Effector memory CD8-positive, alpha-beta T cell (primary cell): ENCODE data around the gene IFT52.
"Not testable (repeated sequence)": the region's sequence is repeated elsewhere in the genome, so short reads cannot be mapped to it uniquely, and the experiment has no call there.

Experiments
- ATAC-seq: fragments of 150-1000 bp; cut with Tn5 transposase; replicated peaks from 2 replicates; pipeline ENCODE4 v1.10.0; 2021; ENCODE audit warnings: mild to moderate bottlenecking, moderate library complexity
- DNase-seq, 3 experiments: peaks; one replicate each; pipeline ENCODE4 v3.0.0; 2021
- H3K27ac Mint-ChIP-seq, 2 donors: one replicate each; pipeline ENCODE4 v1.8.0; 2022; ENCODE audit warnings: mild to moderate bottlenecking in 2 of 2, mixed read lengths in 2 of 2, moderate library complexity in 2 of 2
- H3K27me3 Mint-ChIP-seq, 2 donors: one replicate each; pipeline ENCODE4 v1.8.0; 2022; ENCODE audit warnings: mixed read lengths in 2 of 2
- H3K36me3 Mint-ChIP-seq: one replicate; pipeline ENCODE4 v1.8.0; 2022; ENCODE audit warnings: mild to moderate bottlenecking, moderate library complexity, mixed read lengths; ENCODE audit not compliant: insufficient read depth
- H3K4me1 Mint-ChIP-seq, 2 donors: one replicate each; pipeline ENCODE4 v1.8.0; 2022; ENCODE audit warnings: low read depth in 2 of 2, mixed read lengths in 2 of 2
- H3K4me3 Mint-ChIP-seq, 2 donors: one replicate each; pipeline ENCODE4 v1.8.0; 2022; ENCODE audit warnings: mild to moderate bottlenecking in 2 of 2, mixed read lengths in 2 of 2, moderate library complexity in 2 of 2
- H3K9me3 Mint-ChIP-seq, 2 donors: one replicate each; pipeline ENCODE4 v1.8.0; 2022; ENCODE audit warnings: mixed read lengths in 2 of 2

IFT52 gene

GRCh38 chr20:43576108-43576507, 14.6 kb upstream of the IFT52 start:
- no peaks in the 10 kb centered on the region for H3K36me3 Mint-ChIP-seq
- no peak overlapping the region for H3K27ac Mint-ChIP-seq
- DNase-seq (no peak), ATAC-seq (no peak)
- no peak overlapping the region for H3K4me3 Mint-ChIP-seq
- peaks cover 0 to 6% of the 10 kb centered on the region in 2 donors for H3K4me1 Mint-ChIP-seq
- no peaks in the 10 kb centered on the region for H3K9me3 Mint-ChIP-seq
- H3K27me3 Mint-ChIP-seq, result peaks cover 0 to 4% of the 10 kb centered on the region in 2 donors

- peak; percentile 75 for ATAC-seq
- Mint-ChIP-seq H3K9me3 (no peaks in the 10 kb centered on the region), H3K36me3 (no peaks in the 10 kb centered on the region), H3K27ac (no peak overlapping the region), H3K27me3 (no peaks in the 10 kb centered on the region), H3K4me3 (no peak overlapping the region), H3K4me1 (peaks cover 0 to 6% of the 10 kb centered on the region in 2 donors)
- no peak for DNase-seq
These were observed 10.6 kb upstream of the IFT52 start for GRCh38 chr20:43579861-43580793.

- H3K4me1 Mint-ChIP-seq, result peaks cover 0 to 6% of the 10 kb centered on the region in 2 donors
- DNase-seq, result no peak
- H3K9me3 Mint-ChIP-seq, result no peaks in the 10 kb centered on the region
- H3K36me3 Mint-ChIP-seq, result no peaks in the 10 kb centered on the region
- no peak overlapping the region for H3K4me3 Mint-ChIP-seq
- H3K27ac Mint-ChIP-seq, result no peak overlapping the region
- H3K27me3 Mint-ChIP-seq, result peaks cover 6 to 16% of the 10 kb centered on the region in 2 donors
- no peak for ATAC-seq
These were observed 7.4 kb upstream of the IFT52 start for GRCh38 chr20:43583133-43583864.

- DNase-seq (no peak), ATAC-seq (no peak)
- Mint-ChIP-seq H3K9me3 (no peaks in the 10 kb centered on the region), H3K27me3 (peaks cover 6 to 16% of the 10 kb centered on the region in 2 donors), H3K36me3 (no peaks in the 10 kb centered on the region), H3K27ac (no peak overlapping the region), H3K4me1 (peaks cover 0 to 6% of the 10 kb centered on the region in 2 donors), H3K4me3 (no peak overlapping the region)
These were observed 6.7 kb upstream of the IFT52 start for GRCh38 chr20:43583982-43584432.

GRCh38 chr20:43584448-43585136, 6.1 kb upstream of the IFT52 start:
- DNase-seq (no peak), ATAC-seq (no peak)
- Mint-ChIP-seq H3K4me3 (no peak overlapping the region), H3K27me3 (peaks cover 6 to 16% of the 10 kb centered on the region in 2 donors), H3K36me3 (no peaks in the 10 kb centered on the region), H3K9me3 (no peaks in the 10 kb centered on the region), H3K27ac (no peak overlapping the region), H3K4me1 (peaks cover under 1 to 2% of the 10 kb centered on the region in 2 donors)

GRCh38 chr20:43586641-43587040, 4.1 kb upstream of the IFT52 start:
- Mint-ChIP-seq H3K4me3 (no peak overlapping the region), H3K36me3 (no peaks in the 10 kb centered on the region), H3K27ac (no peak overlapping the region), H3K27me3 (peaks cover 6 to 16% of the 10 kb centered on the region in 2 donors), H3K4me1 (peaks cover 9 to 18% of the 10 kb centered on the region in 2 donors), H3K9me3 (no peaks in the 10 kb centered on the region)
- no peak for DNase-seq
- no peak for ATAC-seq

- not testable (repeated sequence) for ATAC-seq, H3K27ac Mint-ChIP-seq, H3K9me3 Mint-ChIP-seq, DNase-seq, H3K36me3 Mint-ChIP-seq
- Mint-ChIP-seq H3K4me1 (peaks cover 9 to 18% of the 10 kb centered on the region in 2 donors), H3K27me3 (peaks cover 6 to 16% of the 10 kb centered on the region in 2 donors), H3K4me3 (peak overlapping the region in 1 of 2 donors; percentile 19)
These were observed 2.2 kb upstream of the IFT52 start for GRCh38 chr20:43588526-43588925.

- Mint-ChIP-seq H3K4me1 (peaks cover 9 to 18% of the 10 kb centered on the region in 2 donors), H3K4me3 (peak overlapping the region; percentile 88 to 93), H3K9me3 (no peaks in the 10 kb centered on the region), H3K27ac (peak overlapping the region; percentile 92 to 95), H3K27me3 (peaks cover 6 to 16% of the 10 kb centered on the region in 2 donors), H3K36me3 (peaks cover 12% of the 10 kb centered on the region)
- ATAC-seq, result no peak
- peak in 1 of 3 experiments; percentile 20 for DNase-seq
These were observed 723 bp upstream of the IFT52 start for GRCh38 chr20:43590036-43590391.

GRCh38 chr20:43601960-43602359, 11.2 kb downstream of the IFT52 start:
- not testable (repeated sequence) for H3K4me1 Mint-ChIP-seq, DNase-seq, H3K27me3 Mint-ChIP-seq, H3K4me3 Mint-ChIP-seq, H3K27ac Mint-ChIP-seq, ATAC-seq, H3K9me3 Mint-ChIP-seq
- peaks cover 43% of the 10 kb centered on the region for H3K36me3 Mint-ChIP-seq

- Mint-ChIP-seq H3K4me1 (peaks cover 5 to 7% of the 10 kb centered on the region in 2 donors), H3K9me3 (no peaks in the 10 kb centered on the region), H3K27ac (no peak overlapping the region), H3K36me3 (peaks cover 31% of the 10 kb centered on the region), H3K4me3 (no peak overlapping the region), H3K27me3 (no peaks in the 10 kb centered on the region)
- ATAC-seq, result no peak
- no peak for DNase-seq
These were observed 12.4 kb downstream of the IFT52 start for GRCh38 chr20:43603124-43603523.

- H3K27me3 Mint-ChIP-seq, result no peaks in the 10 kb centered on the region
These were observed 15.0 kb downstream of the IFT52 start for GRCh38 chr20:43605715-43606114.

GRCh38 chr20:43607278-43607677, 16.5 kb downstream of the IFT52 start:
- not testable (repeated sequence) for H3K4me3 Mint-ChIP-seq

More at GRCh38 chr20:43605715-43606114, 15.0 kb downstream of the IFT52 start:
- H3K27ac Mint-ChIP-seq, result no peak overlapping the region
- ATAC-seq, result no peak
- no peak overlapping the region for H3K4me3 Mint-ChIP-seq
- no peak for DNase-seq
- no peaks in the 10 kb centered on the region for H3K9me3 Mint-ChIP-seq
- H3K36me3 Mint-ChIP-seq, result peaks cover 34% of the 10 kb centered on the region
- peaks cover 3 to 5% of the 10 kb centered on the region in 2 donors for H3K4me1 Mint-ChIP-seq

GRCh38 chr20:43631598-43631997, 40.9 kb downstream of the IFT52 start:
- ATAC-seq, result no peak
- peaks cover 33% of the 10 kb centered on the region for H3K36me3 Mint-ChIP-seq
- H3K27me3 Mint-ChIP-seq, result no peaks in the 10 kb centered on the region
- H3K9me3 Mint-ChIP-seq, result no peaks in the 10 kb centered on the region
- no peaks in the 10 kb centered on the region for H3K4me1 Mint-ChIP-seq
- DNase-seq, result no peak
- H3K27ac Mint-ChIP-seq, result no peak overlapping the region
- no peak overlapping the region for H3K4me3 Mint-ChIP-seq

More at GRCh38 chr20:43607278-43607677, 16.5 kb downstream of the IFT52 start:
- not testable (repeated sequence) for ATAC-seq, H3K4me1 Mint-ChIP-seq, H3K27me3 Mint-ChIP-seq, DNase-seq, H3K9me3 Mint-ChIP-seq, H3K27ac Mint-ChIP-seq
- peaks cover 34% of the 10 kb centered on the region for H3K36me3 Mint-ChIP-seq
